ENCODE data around the gene WDR76. TPM values are rescaled to one million over a fixed set of nuclear protein-coding genes. Genes with fewer than 3 reads are reported as not detected.

The WDR76 gene
- total RNA-seq = 10 to 100 TPM; 76.8 to 89.2 TPM

DNA sequence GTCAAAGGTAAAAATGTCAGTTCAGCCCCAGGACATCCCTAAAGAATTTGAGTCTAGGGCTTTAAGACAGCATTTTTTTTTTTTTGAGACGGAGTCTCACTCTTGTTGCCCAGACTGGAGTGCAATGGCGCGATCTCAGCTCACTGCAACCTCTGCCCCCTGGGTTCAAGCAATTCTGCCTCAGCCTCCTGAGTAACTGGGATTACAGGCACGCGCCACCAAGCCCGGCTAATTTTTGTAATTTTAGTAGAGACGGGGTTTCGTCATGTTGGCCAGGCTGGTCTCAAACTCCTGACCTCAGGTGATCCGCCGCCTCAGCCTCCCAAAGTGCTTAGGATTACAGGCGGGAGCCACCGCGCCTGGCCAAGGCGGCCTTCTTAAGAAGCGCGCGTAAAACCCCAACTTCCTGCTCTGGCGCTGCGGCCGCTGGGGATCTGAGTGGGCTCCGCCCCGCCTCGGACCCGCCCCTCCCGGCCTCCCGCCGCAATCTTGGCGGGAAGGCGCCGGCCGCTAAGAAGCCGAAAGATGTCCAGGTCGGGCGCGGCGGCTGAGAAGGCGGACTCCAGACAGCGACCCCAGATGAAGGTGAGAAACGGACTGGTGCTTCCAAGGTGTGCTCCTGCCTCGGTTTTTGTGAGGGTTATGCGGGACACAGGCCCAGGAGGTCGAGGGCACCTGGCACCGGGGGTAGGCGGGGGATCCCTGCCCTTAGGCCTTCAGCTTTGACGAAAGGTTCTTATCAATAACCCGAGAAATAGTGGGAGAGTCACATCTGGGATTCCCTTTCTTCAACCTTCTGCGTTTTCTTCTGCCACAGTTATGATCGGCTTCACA lies at the start of gene WDR76:
Gene WDR76 (plus strand): TSS at position 495 of the 834 bp plus-strand sequence. CDS start 31 bp downstream, at position 526.
- Mint-ChIP-seq H3K36me3 (ENCODE audit: low read depth) (peaks cover 46% of the 10 kb centered on the region), H3K27ac (peak within 1 kb of the TSS; percentile 97), H3K27me3 (no peaks in the 10 kb centered on the region), H3K9me3 (peaks cover 2% of the 10 kb centered on the region), H3K4me3 (peak within 1 kb of the TSS; percentile 96), H3K4me1 (peaks cover 65% of the 10 kb centered on the region)
- ChIA-PET CTCF (interaction anchor here (1.0 to 1.3 kb wide), 2 partner anchors 15 to 17 kb away, joined by 3 to 5 read pairs; no protein-coding TSS in a partner anchor), POLR2A (interaction anchor here (0.5 to 0.9 kb wide), 2 partner anchors 23 to 34 kb away, joined by 3 read pairs; no protein-coding TSS in a partner anchor)
- DNase-seq = peak; percentile 82

DNA sequence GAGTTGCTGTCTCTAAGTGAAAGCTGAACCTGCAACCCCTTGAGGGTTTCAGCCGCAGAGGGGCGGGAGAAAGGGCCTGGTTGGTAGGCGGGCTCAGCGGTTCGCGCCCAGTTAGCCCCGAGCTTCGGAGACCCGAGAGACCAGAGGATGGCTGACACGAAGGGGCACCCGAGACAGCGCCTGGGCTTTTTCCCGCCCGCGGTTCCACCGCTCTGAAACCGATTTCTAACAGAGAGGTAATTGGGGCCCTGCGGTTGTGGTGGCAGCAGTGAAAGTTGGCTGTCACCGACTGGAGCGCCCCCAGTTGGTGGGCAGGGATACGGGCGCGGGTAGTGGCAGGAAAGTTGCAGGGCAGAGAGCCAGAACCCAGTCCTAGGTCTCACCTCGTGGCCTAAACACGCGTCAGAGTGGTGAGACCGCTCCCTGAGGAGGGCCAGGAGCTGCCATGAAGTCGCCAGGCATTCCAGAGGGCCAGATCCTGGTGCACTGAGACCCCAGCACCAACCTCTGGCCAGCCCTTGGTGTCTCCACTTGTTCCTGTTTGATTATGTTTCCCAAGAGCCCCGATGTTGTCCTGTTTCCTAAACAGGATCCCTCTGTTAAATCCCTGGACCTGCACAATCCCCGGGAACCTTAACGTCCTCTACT lies 49.4 kb upstream of the WDR76 start:
- Mint-ChIP-seq H3K27me3 (peaks cover 3% of the 10 kb centered on the region), H3K36me3 (ENCODE audit: low read depth) (peaks cover 14% of the 10 kb centered on the region), H3K9me3 (no peaks in the 10 kb centered on the region), H3K4me3 (peak overlapping the region; percentile 92), H3K27ac (peak overlapping the region; percentile 95), H3K4me1 (peaks cover 36% of the 10 kb centered on the region)
- POLR2A ChIA-PET = interaction anchor here (0.9 to 1.2 kb wide), 2 partner anchors 23 to 47 kb away, joined by 3 to 4 read pairs; partner anchors contain the start of genes HYPK and MFAP1
- CTCF ChIA-PET = interaction anchor here (0.9 to 2.5 kb wide), 7 partner anchors 8 to 31 kb away, joined by 3 to 8 read pairs (median 3); partner anchors contain the start of gene PDIA3
- peak; percentile 87 for DNase-seq

DNA sequence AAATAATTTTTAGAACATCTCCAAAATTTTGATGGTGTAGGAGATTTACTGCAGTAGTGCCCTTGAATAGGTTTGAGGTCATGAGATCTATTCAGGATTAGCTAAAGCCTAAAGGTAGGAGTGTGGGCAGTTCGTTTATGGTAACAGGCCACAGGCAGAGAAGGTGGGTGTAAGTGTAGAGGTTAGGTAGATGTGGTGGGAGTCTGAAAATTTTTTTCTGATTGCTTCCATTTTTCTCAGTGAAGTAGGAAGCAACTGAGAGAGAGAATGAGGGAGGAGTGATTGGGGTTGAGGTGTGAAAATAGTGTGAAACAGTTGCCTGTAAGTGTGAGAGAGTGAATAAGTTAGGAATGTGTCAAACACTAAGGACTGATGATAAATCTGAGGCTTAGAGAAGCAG lies 47.8 kb upstream of the WDR76 start:
- H3K27ac Mint-ChIP-seq = peak overlapping the region; percentile 42
- peaks cover 36% of the 10 kb centered on the region for H3K4me1 Mint-ChIP-seq
- peak overlapping the region; percentile 8 for H3K4me3 Mint-ChIP-seq

DNA sequence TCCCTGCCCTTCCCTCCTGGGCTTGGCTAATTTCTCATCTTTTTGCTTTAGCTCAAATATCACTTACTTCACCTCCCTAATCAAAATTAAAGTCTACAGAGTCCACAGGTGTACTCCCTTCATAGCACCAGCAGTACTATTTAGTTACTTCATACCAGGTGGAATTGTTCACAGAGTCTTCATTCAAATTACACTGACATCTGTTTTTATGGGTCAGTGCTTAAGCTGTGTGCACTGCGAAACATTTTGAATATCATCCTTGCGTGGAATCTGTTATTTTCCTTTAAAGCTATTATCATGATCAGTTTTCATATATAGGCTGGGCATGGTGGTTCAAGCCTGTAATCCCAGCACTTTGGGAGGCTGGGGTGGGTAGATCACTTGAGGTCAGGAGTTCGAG lies 37.4 kb upstream of the WDR76 start:
- Mint-ChIP-seq H3K4me3 (no peak overlapping the region), H3K9me3 (no peaks in the 10 kb centered on the region), H3K27ac (no peak overlapping the region), H3K36me3 (ENCODE audit: low read depth) (peaks cover 23% of the 10 kb centered on the region), H3K4me1 (peaks cover 19% of the 10 kb centered on the region), H3K27me3 (no peaks in the 10 kb centered on the region)
- no peak for DNase-seq
- ChIA-PET POLR2A (no interaction called here), CTCF (interaction anchor here (2.5 kb wide), 1 partner anchor 13 kb away, joined by 8 read pairs; the partner anchor contains the start of gene ELL3)

More for the DNA sequence above, 47.8 kb upstream of the WDR76 start:
- ChIA-PET CTCF (no interaction called here), POLR2A (no interaction called here)
- DNase-seq = no peak
- H3K9me3 Mint-ChIP-seq = no peaks in the 10 kb centered on the region
- peaks cover 3% of the 10 kb centered on the region for H3K27me3 Mint-ChIP-seq
- peaks cover 5% of the 10 kb centered on the region for H3K36me3 Mint-ChIP-seq (ENCODE audit: low read depth)

DNA sequence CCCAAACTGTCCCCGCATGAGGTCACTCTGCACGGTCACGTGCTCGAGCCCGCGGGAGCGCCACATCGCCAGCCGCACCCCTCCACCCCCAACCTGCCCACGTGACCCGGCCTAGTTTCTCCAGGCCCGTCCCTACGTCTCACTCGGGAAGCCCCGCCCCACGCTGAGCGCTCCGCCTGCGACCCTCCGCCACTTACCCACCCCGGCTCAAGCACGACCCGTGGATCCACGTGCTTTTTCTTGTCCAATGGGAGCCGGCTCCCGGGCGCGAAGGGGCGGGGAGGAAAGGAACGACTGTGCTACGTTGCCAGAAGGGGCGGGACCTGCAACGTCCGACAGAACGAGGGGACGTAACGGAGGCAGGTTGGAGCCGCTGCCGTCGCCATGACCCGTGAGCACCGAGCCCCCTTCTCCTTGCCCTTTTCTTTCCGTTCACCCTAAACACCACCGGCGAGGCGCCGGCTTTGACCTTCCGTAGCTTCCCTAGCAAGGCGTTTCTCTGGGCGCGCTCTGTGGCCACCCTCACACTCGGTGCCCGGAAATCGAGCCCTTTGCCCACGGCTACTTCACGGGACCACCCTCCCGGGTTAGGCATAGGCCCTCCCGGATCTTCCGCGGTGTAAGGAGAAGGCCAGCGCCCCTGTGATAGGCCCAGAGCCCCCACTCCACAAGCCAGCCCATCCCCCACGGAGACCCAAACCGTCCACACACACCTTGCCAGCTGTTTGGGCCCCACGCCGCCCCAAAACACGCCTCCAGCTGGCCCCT lies 34.6 kb upstream of the WDR76 start, which contains the start of gene SERF2:
Gene SERF2 (plus strand): TSS at position 328 of the 768 bp plus-strand sequence. CDS start 57 bp downstream, at position 385.
- Mint-ChIP-seq H3K36me3 (ENCODE audit: low read depth) (peaks cover 47% of the 10 kb centered on the region), H3K27me3 (no peaks in the 10 kb centered on the region), H3K9me3 (no peaks in the 10 kb centered on the region), H3K4me3 (peak within 1 kb of the TSS; percentile 93), H3K27ac (peak within 1 kb of the TSS; percentile 98), H3K4me1 (peaks cover 44% of the 10 kb centered on the region)
- peak; percentile 100 for DNase-seq
- ChIA-PET CTCF (interaction anchor here (1.0 to 1.6 kb wide), 3 partner anchors 9 to 16 kb away, joined by 3 to 8 read pairs (median 3); partner anchors contain the start of genes ELL3 and HYPK), POLR2A (interaction anchor here (1.2 kb wide), 1 partner anchor 32 kb away, joined by 3 read pairs; the partner anchor contains the start of gene MFAP1)

DNA sequence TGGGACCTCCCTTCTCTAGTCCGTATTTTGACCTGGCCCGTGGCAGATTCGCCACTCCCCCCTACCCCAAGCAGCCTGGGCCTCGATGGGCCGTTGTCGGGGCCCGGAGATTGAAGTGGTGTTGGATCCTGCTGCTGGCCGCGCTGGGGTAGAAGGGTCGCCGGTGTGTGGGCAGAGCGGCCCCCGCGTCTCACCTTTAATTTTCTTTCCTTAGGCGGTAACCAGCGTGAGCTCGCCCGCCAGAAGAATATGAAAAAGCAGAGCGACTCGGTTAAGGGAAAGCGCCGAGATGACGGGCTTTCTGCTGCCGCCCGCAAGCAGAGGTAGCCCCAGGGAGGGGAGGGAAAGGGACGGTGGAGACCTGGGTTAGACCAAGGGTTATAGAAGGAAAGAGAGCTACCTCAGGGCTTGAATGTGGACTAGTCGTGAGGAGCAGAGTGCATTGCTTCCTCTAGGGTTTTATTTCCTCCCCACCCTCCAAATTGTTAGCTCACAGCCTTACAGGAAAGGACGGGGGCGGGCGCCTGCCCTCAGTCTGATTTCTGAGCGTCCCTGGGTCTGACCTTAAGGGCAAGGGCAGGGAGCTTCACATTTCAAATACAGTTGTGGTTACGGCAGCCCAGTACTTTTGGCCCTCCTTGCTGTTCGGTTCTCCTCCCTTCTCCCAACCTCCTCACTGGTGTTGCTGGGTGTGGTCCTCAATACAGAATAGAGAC lies 33.9 kb upstream of the WDR76 start:
- H3K36me3 Mint-ChIP-seq (ENCODE audit: low read depth) = peaks cover 51% of the 10 kb centered on the region
- peak overlapping the region; percentile 98 for H3K27ac Mint-ChIP-seq
- peaks cover 47% of the 10 kb centered on the region for H3K4me1 Mint-ChIP-seq
- peak overlapping the region; percentile 93 for H3K4me3 Mint-ChIP-seq
- ChIA-PET POLR2A (interaction anchor here (0.8 to 1.2 kb wide), 2 partner anchors 32 to 34 kb away, joined by 3 read pairs; partner anchors contain the start of gene MFAP1), CTCF (interaction anchor here (1.0 kb wide), 1 partner anchor 12 kb away, joined by 3 read pairs; no protein-coding TSS in a partner anchor)
- H3K27me3 Mint-ChIP-seq = no peaks in the 10 kb centered on the region
- H3K9me3 Mint-ChIP-seq = no peaks in the 10 kb centered on the region
- peak; percentile 32 for DNase-seq

- Mint-ChIP-seq H3K27me3 (no peaks in the 10 kb centered on the region), H3K4me1 (peaks cover 53% of the 10 kb centered on the region), H3K27ac (peak overlapping the region; percentile 98), H3K36me3 (ENCODE audit: low read depth) (peaks cover 57% of the 10 kb centered on the region), H3K4me3 (peak overlapping the region; percentile 93), H3K9me3 (no peaks in the 10 kb centered on the region)
- POLR2A ChIA-PET = interaction anchor here (0.8 to 1.2 kb wide), 2 partner anchors 31 to 34 kb away, joined by 3 read pairs; partner anchors contain the start of gene MFAP1
- DNase-seq = no peak
- CTCF ChIA-PET = interaction anchor here (1.0 kb wide), 2 partner anchors 11 to 17 kb away, joined by 3 read pairs; partner anchors contain the start of gene ELL3
Observed at GRCh38 chr15:43793647-43794046, 33.2 kb upstream of the WDR76 start.

- peaks cover 64% of the 10 kb centered on the region for H3K36me3 Mint-ChIP-seq (ENCODE audit: low read depth)
- no peaks in the 10 kb centered on the region for H3K9me3 Mint-ChIP-seq
- H3K4me1 Mint-ChIP-seq = peaks cover 59% of the 10 kb centered on the region
- peak overlapping the region; percentile 93 for H3K4me3 Mint-ChIP-seq
- CTCF ChIA-PET = interaction anchor here (0.9 to 1.8 kb wide), 4 partner anchors 10 to 49 kb away, joined by 3 to 6 read pairs (median 3); partner anchors contain the start of gene ELL3
- peak overlapping the region; percentile 98 for H3K27ac Mint-ChIP-seq
- POLR2A ChIA-PET = interaction anchor here (0.9 kb wide), 1 partner anchor 30 kb away, joined by 3 read pairs; the partner anchor contains the start of gene MFAP1
- no peak for DNase-seq
- H3K27me3 Mint-ChIP-seq = no peaks in the 10 kb centered on the region
Observed at GRCh38 chr15:43794269-43795037, 32.3 kb upstream of the WDR76 start.

- no peak for DNase-seq
- CTCF ChIA-PET = interaction anchor here (0.6 to 1.8 kb wide), 4 partner anchors 10 to 1289 kb away, joined by 3 to 6 read pairs (median 4); partner anchors contain the start of gene ELL3
- H3K9me3 Mint-ChIP-seq = no peaks in the 10 kb centered on the region
- peaks cover 67% of the 10 kb centered on the region for H3K4me1 Mint-ChIP-seq
- H3K36me3 Mint-ChIP-seq (ENCODE audit: low read depth) = peaks cover 71% of the 10 kb centered on the region
- POLR2A ChIA-PET = interaction anchor here (0.9 kb wide), 1 partner anchor 29 kb away, joined by 3 read pairs; the partner anchor contains the start of gene MFAP1
- H3K27me3 Mint-ChIP-seq = no peaks in the 10 kb centered on the region
- H3K4me3 Mint-ChIP-seq = no peak overlapping the region
- no peak overlapping the region for H3K27ac Mint-ChIP-seq
Observed at GRCh38 chr15:43795197-43795596, 31.6 kb upstream of the WDR76 start.

DNA sequence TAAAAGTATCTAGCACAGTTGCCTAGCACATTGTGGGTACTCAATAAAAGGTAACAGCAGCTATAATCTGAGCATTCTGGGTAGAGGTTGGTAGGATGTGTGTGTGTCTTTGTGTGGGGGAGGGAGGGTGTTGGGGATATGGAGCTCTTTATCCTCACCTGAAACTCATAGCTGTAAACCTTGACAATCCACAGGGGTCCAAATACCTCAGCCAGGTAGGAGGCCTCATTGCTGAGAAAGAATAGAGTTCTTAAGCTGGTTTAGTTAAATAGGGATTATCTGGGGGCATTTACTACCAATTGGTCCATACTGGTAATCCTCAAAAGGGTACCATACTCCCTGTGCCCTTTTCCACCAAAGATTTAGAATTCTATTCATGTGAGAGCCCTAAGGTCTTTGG lies 30.8 kb upstream of the WDR76 start:
- H3K4me1 Mint-ChIP-seq = peaks cover 72% of the 10 kb centered on the region
- no peak for DNase-seq
- CTCF ChIA-PET = interaction anchor here (0.6 to 1.8 kb wide), 3 partner anchors 9 to 1290 kb away, joined by 4 to 6 read pairs (median 5); no protein-coding TSS in a partner anchor
- H3K27ac Mint-ChIP-seq = peak overlapping the region; percentile 42
- POLR2A ChIA-PET = interaction anchor here (0.6 kb wide), 1 partner anchor 881 kb away, joined by 3 read pairs; no protein-coding TSS in a partner anchor
- no peaks in the 10 kb centered on the region for H3K27me3 Mint-ChIP-seq
- no peak overlapping the region for H3K4me3 Mint-ChIP-seq
- H3K36me3 Mint-ChIP-seq (ENCODE audit: low read depth) = peaks cover 78% of the 10 kb centered on the region
- no peaks in the 10 kb centered on the region for H3K9me3 Mint-ChIP-seq
